GM19023 (cell line): ENCODE data around the gene ADIPOR1.
A peak's percentile ranks its signal among the peaks of the same experiment; 100 is the strongest.

Source experiments
- ATAC-seq: cut with Tn5 transposase; IDR thresholded peaks from one replicate; pipeline ENCODE4 v1.9.1; 2021; ENCODE audit warnings: mild to moderate bottlenecking, moderate library complexity; ENCODE audit not compliant: unreplicated experiment

The ADIPOR1 gene

DNA sequence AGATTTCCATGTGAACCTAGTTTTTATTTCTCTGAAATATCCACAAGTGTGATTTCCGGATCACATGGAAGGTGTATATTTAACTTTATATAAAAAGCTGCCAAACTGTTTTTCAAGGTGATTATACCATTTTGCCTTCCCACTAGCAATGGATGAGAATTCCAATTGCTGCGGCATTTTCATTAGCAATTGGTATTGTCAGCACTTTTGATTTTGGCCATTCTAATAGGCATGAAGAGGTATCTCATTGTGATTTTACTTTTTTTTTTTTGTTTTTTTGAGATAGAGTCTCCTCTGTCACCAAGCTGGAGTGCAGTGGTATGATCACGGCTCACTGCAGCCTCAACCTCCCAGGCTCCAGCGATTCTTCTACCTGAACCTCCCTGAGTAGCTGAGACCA, 13.9 kb upstream of the ADIPOR1 start:
- no peak for ATAC-seq

GRCh38 chr1:202968895-202969295, 10.8 kb upstream of the ADIPOR1 start:
- no peak for ATAC-seq

DNA sequence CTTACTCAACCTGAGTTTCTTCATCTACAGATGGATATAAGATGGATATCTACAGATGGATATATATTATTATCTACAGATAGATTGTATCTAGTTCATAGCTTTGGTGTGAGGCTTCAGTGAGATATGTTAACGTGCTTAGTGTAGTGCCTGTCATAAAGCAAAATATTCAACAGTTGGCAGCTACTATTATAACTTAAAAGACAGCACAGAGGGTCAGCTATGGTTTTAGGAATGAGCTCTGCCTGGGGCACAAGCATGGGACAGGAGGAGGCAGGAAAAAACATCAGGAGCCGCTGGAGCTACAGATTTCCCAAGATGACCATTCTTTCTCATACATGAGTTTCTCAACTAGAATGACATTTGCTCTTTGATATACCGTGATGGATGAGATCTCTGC, 10.2 kb upstream of the ADIPOR1 start:
- ATAC-seq, result no peak

- ATAC-seq, result peak; percentile 22
Measured at GRCh38 chr1:202967684-202968281, 9.7 kb upstream of the ADIPOR1 start.

GRCh38 chr1:202966006-202966898, 8.1 kb upstream of the ADIPOR1 start:
- peak; percentile 22 for ATAC-seq

- ATAC-seq, result no peak
Measured at GRCh38 chr1:202965422-202965821, 7.3 kb upstream of the ADIPOR1 start.

- no peak for ATAC-seq
Measured at GRCh38 chr1:202964791-202965410, 6.8 kb upstream of the ADIPOR1 start.

DNA sequence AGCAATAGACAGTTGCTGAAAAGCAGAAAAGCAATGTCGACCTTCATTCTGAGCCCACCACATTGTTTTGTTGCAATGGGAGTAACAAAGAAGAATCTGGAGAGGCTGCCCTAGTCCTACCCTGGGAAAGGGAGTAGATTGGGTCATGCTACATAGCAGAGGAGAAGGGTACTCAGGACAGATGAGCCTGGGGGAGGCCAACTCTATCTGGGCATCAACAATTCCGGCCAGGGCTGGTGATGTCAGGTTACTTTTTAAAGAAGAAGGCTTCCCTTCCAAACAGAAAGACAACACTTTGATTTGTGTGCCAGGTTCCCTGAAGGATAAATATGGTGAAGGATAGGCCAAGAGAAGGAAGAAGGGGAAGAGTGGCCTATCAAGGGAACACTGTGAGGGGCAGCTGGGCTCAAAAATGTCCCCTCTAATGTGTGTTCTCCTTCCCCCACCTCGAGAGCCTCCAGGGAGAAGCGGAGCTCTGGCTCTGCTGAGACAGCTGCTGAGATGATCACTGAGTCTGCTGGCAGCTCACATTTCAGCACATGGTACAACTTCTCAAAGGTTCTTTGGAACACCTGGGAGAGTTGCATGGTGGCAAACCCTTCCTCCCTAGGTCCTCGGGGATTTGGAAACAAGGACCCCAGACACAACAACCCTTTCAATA, 3.2 kb upstream of the ADIPOR1 start:
- ATAC-seq, result no peak

GRCh38 chr1:202959276-202959620, 1.1 kb upstream of the ADIPOR1 start:
- no peak for ATAC-seq

- ATAC-seq, result no peak
Measured at GRCh38 chr1:202958544-202959275, 598 bp upstream of the ADIPOR1 start.

DNA sequence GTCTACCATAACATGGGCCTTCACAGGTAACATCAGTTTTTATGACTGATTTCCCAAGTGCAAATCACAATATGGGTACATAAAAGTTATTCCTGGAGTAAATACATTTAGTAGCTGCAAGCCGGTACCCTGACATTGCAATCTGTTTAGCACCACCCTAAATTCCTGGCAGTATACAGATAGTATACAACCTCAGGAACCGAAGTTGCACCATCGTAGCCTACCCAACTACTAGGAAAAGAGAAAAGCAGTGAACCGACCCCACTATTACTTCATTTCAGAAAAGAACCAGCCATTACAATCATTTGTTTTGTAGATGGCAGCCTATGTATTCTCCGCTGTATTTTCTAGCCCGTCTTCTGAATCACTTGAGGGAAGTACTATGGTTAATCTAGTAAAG, 1.1 kb downstream of the ADIPOR1 start:
- ATAC-seq, result no peak

- ATAC-seq, result no peak
Measured at GRCh38 chr1:202954057-202954745, 3.9 kb downstream of the ADIPOR1 start.

- no peak for ATAC-seq
Measured at GRCh38 chr1:202953392-202953791, 4.7 kb downstream of the ADIPOR1 start.

DNA sequence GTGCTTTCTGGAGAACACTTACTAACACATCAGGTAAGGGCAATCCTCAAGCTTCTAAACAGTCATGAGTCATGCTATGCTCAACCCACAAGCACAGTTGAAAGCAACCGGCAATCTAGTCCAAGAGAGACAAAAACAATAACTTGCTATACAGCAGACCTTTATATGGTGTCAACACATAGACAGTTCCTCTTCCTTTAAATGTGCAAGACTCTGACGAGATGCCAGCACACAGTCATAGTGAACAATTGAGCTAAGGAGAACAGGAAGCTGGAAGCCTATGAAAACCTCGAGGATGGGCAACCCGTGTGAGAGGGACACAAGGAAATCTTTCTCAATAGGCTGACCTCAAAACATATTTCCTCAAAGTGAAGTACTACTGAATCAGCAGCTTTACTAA, 5.3 kb downstream of the ADIPOR1 start:
- no peak for ATAC-seq

GRCh38 chr1:202952099-202952498, 6.0 kb downstream of the ADIPOR1 start:
- no peak for ATAC-seq

DNA sequence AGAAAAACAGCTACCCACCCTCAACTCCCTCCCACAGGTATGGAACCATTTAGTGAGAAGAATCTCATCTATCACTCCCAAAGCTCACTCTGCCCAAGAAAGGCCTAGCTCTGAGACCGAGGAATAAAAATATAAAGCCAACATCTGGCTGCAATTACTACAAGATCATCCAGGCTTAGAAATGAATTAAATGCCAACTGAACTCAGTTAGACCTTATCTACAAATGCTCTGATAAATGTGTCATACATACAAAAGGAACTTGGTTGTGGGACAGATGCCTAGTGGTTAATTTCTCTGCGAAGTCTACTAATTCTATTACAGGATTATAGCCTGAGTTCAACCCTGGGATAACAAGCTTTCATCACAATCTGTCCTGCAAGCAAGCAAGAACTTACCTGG, 6.7 kb downstream of the ADIPOR1 start:
- no peak for ATAC-seq

- ATAC-seq, result no peak
Measured at GRCh38 chr1:202945483-202945882, 12.6 kb downstream of the ADIPOR1 start.

GRCh38 chr1:202944438-202944921, 13.6 kb downstream of the ADIPOR1 start:
- ATAC-seq, result no peak

DNA sequence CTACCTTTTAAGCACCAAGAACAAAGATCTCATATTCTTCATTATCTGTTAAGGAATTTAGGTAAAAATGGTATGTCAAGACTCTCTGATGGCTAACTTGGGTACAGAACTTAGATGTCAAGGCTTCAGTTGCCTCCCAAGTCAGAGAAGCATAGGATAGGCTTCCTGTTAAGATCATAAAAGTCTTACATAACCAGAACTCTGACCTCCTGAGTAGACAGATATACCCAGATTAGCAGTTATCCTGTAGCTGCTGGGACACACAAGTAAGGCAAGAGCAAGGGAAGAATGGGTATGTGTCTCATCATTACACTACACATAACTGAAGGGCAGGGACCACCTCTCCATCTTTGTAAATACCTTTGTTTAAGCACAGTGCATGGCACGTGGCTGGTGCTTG, 15.7 kb downstream of the ADIPOR1 start:
- no peak for ATAC-seq

DNA sequence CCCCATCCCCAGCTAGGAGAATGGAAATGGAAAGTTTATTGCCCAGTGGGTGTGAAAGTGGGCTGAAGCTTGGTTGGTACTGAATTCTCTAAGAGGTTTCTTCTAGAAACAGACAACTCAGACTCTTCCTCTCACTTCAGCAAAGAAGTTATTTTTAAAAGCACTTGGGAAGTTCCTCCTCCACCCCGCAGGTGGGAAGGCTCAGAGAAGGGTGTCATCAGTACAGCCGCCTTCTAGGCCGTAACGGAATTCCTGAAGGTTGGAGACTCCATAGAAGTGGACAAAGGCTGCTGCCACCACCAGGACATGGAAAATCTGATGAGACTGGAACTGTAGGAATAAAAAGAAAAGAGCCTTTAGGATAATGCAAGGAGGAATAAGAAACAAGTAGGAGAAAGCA, 16.7 kb downstream of the ADIPOR1 start:
- ATAC-seq, result no peak
